Mesothelial cell of epicardium (in vitro differentiated cells): ENCODE data around the gene ORM2. TPM values are rescaled to one million over a fixed set of nuclear protein-coding genes. Genes with fewer than 3 reads are reported as not detected.
"Not testable (repeated sequence)": the region's sequence is repeated elsewhere in the genome, so short reads cannot be mapped to it uniquely, and the experiment has no call there.

ENCODE experiments used
- DNase-seq, 2 experiments: peaks; one replicate each; pipeline ENCODE4 v3.0.0; 2021; ENCODE audit warnings: low spot score in 2 of 2; ENCODE audit not compliant: unreplicated experiment in 2 of 2
- H3K27ac Mint-ChIP-seq: 2 replicates; pipeline ENCODE4 v1.8.0; 2021; ENCODE audit warnings: mixed read lengths
- H3K27me3 Mint-ChIP-seq: 2 replicates; pipeline ENCODE4 v1.8.0; 2021; ENCODE audit warnings: low read depth, mixed read lengths
- H3K36me3 Mint-ChIP-seq: 2 replicates; pipeline ENCODE4 v1.8.0; 2021; ENCODE audit warnings: mixed read lengths
- H3K4me1 Mint-ChIP-seq: 2 replicates; pipeline ENCODE4 v1.8.0; 2021; ENCODE audit warnings: mixed read lengths
- H3K4me3 Mint-ChIP-seq: 2 replicates; pipeline ENCODE4 v1.8.0; 2021; ENCODE audit warnings: mild to moderate bottlenecking, moderate library complexity, mixed read lengths
- H3K9me3 Mint-ChIP-seq: 2 replicates; pipeline ENCODE4 v1.8.0; 2021; ENCODE audit warnings: mixed read lengths
- total RNA-seq: library from RNA; stranded (reverse); gene quantifications from 3 replicates; pipeline ENCODE4 v1.2.1, GENCODE V29; 2021
- TF ChIP-seq, protein P1 (sequence below): fragments of 200-600 bp; sonication (generic); IDR thresholded peaks from one replicate; pipeline ENCODE4 v1.5.0; 2021; ENCODE audit warnings: antibody characterized with exemption; ENCODE audit not compliant: unreplicated experiment

The ORM2 gene
- total RNA-seq, 1 donor from 2014 or later: not detected

DNA sequence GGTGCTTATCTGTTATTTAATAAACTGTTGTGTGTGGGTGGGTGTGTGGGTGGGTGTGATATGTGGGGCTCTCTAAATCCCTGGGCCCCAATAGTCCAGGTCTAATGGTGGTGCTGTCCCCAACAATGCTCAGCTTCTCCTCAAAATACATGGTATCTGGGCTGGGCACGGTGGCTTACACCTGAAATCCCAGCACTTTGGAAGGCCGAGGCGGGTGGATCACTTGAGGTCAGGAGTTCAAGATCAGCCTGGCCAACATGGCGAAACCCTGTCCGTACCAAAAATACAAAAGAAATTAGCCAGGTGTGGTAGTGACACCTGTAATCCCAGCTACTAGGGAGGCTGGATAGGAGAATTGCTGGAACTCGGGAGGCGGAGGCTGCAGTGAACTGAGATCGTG is 11.3 kb upstream of the ORM2 start:
- Mint-ChIP-seq H3K9me3 (no peaks in the 10 kb centered on the region), H3K4me3 (no peak overlapping the region), H3K27ac (no peak overlapping the region), H3K4me1 (no peaks in the 10 kb centered on the region), H3K36me3 (no peaks in the 10 kb centered on the region), H3K27me3 (no peaks in the 10 kb centered on the region)
- TF ChIP-seq, protein P1, sequence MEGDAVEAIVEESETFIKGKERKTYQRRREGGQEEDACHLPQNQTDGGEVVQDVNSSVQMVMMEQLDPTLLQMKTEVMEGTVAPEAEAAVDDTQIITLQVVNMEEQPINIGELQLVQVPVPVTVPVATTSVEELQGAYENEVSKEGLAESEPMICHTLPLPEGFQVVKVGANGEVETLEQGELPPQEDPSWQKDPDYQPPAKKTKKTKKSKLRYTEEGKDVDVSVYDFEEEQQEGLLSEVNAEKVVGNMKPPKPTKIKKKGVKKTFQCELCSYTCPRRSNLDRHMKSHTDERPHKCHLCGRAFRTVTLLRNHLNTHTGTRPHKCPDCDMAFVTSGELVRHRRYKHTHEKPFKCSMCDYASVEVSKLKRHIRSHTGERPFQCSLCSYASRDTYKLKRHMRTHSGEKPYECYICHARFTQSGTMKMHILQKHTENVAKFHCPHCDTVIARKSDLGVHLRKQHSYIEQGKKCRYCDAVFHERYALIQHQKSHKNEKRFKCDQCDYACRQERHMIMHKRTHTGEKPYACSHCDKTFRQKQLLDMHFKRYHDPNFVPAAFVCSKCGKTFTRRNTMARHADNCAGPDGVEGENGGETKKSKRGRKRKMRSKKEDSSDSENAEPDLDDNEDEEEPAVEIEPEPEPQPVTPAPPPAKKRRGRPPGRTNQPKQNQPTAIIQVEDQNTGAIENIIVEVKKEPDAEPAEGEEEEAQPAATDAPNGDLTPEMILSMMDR: no peak
- DNase-seq: no peak

DNA sequence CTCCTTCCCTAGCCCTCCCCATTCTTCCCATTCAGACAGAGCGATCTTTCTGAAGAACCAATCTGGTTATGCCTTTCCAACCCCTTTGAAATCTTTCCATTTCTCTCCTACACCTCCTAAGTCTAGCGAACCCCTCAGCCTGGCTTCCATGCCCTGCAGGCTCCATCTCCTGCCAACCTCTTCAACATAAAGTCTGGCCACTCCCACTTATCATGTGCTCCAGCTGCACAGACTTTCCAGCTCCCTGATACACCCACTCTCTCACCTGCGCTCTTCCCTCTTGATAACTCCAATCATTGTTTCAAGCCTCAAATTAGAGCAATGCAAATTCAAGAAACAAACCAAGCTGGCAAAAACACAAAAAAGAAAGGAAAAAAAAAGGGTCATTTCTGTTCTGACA is 10.5 kb upstream of the ORM2 start:
- no peak for DNase-seq
- Mint-ChIP-seq H3K27me3 (no peaks in the 10 kb centered on the region), H3K36me3 (no peaks in the 10 kb centered on the region), H3K4me3 (no peak overlapping the region), H3K27ac (no peak overlapping the region), H3K4me1 (no peaks in the 10 kb centered on the region), H3K9me3 (no peaks in the 10 kb centered on the region)
- TF ChIP-seq, protein P1: no peak

DNA sequence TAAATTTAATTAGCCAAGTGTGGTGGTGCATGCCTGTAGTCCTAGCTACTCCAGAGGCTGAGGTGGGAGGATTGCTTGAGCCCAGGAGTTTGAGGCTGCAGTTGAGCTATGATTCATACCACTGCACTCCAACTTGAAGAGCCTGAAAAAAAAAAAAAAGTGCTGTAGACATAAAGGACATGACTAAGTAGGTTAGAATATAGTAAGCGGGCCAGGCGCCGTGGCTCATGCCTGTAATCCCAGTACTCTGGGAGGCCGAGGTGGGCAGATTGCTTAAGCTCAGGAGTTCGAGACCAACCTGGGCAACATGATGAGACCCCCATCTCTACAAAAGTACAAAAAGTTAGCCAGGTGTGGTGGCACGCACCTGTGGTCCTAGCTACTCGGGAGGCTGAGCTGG is 9.0 kb upstream of the ORM2 start:
- not testable (repeated sequence) for H3K4me3 Mint-ChIP-seq, H3K27ac Mint-ChIP-seq, H3K9me3 Mint-ChIP-seq, H3K36me3 Mint-ChIP-seq, DNase-seq, H3K27me3 Mint-ChIP-seq, H3K4me1 Mint-ChIP-seq

DNA sequence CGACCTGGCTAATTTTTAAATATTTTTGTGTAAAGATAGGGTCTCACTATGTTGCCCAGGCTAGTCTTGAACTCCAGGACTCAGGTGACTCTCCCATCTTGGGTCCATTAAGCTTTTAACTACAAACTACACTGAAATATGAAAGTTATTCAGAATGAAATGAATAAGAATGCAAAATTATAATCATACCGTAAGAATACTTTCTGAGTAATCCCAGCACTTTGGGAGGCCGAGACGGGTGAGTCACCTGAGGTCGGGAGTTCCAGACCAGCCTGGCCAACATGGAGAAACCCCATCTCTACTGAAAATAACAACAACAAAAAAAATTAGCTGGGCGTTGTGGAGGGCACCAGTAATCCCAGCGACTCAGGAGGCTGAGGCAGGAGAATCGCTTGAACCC is 7.9 kb upstream of the ORM2 start:
- H3K4me1 Mint-ChIP-seq: no peaks in the 10 kb centered on the region
- H3K27me3 Mint-ChIP-seq: no peaks in the 10 kb centered on the region
- H3K4me3 Mint-ChIP-seq: no peak overlapping the region
- no peak overlapping the region for H3K27ac Mint-ChIP-seq
- DNase-seq: no peak
- TF ChIP-seq, protein P1: no peak
- H3K36me3 Mint-ChIP-seq: no peaks in the 10 kb centered on the region
- no peaks in the 10 kb centered on the region for H3K9me3 Mint-ChIP-seq

DNA sequence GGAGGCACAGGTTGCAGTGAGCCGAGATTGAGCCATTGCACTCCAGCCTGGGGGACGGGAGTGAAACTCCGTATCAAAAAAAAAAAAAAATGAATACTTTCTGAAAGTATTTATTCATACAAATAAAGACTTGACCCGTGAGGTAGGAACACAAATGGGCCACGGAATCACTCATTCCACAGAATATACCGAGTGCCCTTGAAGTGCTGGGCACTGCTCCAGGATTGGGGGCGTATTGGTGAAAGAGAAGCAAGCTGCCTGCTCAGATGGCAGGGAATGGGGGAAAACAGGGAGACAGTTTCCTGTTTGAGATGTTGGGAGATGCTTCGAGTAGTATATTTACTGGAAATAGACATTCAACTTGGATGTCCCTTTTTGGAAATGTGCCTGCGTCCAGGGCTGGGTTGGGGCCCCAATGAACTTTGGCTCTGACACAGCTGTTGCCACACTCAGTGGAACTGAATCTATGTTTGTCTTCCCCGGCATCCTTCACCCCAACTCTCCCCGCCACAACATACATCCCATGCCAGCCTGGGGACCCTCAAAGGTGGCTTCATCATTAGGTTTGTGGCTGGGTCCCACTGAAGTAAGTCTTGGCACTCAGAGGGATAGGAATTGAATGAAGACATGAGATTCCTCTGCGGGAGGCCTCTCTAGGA is 7.4 kb upstream of the ORM2 start:
- not testable (repeated sequence) for H3K4me3 Mint-ChIP-seq, H3K27me3 Mint-ChIP-seq, H3K9me3 Mint-ChIP-seq, H3K4me1 Mint-ChIP-seq, H3K36me3 Mint-ChIP-seq, H3K27ac Mint-ChIP-seq, DNase-seq

DNA sequence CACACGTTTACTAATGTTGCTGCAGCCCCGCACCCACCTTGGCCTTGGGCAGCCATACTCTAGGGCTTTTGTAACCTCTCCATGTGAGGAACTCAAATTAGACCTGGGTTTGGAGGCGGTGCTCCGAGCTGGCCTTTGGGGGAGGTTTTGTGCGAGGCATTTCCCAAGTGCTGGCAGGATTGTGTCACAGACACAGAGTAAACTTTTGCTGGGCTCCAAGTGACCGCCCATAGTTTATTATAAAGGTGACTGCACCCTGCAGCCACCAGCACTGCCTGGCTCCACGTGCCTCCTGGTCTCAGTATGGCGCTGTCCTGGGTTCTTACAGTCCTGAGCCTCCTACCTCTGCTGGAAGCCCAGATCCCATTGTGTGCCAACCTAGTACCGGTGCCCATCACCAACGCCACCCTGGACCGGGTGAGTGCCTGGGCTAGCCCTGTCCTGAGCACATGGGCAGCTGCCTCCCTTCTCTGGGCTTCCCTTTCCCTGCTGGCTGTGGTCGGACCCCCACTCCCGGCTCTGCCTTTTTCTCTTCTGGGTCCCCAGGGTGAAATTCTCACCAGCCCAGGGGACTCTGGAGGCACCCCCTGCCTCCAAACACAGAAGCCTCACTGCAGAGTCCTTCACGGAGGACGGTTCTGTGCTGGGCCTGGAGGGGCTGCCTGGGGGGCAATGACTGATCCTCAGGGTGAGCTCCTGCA is 6.7 kb upstream of the ORM2 start, which contains the start of gene ORM1:
Gene ORM1 (plus strand): TSS at position 268 of the 701 bp plus-strand sequence. CDS start 36 bp downstream, at position 304.
- not testable (repeated sequence) for H3K9me3 Mint-ChIP-seq, H3K27me3 Mint-ChIP-seq, H3K36me3 Mint-ChIP-seq, H3K4me3 Mint-ChIP-seq, H3K27ac Mint-ChIP-seq, DNase-seq, H3K4me1 Mint-ChIP-seq

DNA sequence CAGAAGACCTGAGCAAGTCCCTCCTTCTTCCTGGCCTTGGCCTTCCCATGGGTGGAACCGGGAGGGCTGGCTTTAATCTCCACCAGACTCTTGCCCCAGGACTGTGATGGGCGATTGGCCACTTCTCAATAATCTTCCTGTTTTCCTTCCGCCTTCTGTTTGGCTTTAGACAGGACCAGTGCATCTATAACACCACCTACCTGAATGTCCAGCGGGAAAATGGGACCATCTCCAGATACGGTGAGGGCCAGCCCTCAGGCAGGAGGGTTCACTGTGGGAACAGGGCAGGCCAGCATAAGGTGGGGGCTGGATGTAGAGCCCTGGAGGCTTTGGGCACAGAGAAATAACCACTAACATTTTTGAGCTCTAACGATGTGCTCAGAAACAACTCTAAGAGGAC is 5.8 kb upstream of the ORM2 start:
- not testable (repeated sequence) for H3K27me3 Mint-ChIP-seq, H3K36me3 Mint-ChIP-seq, H3K27ac Mint-ChIP-seq, H3K4me1 Mint-ChIP-seq, H3K9me3 Mint-ChIP-seq, DNase-seq, H3K4me3 Mint-ChIP-seq
